AG08395 (cell line): ENCODE data around the gene LUZP1.
"Not testable (repeated sequence)": the region's sequence is repeated elsewhere in the genome, so short reads cannot be mapped to it uniquely, and the experiment has no call there.

ENCODE experiments used
- DNase-seq: peaks from one replicate; pipeline ENCODE4 v3.0.0; 2012; ENCODE audit warnings: mixed read lengths, low spot score

The LUZP1 gene

GRCh38 chr1:23168445-23169194 is at the start of gene LUZP1:
TSS of gene LUZP1 (minus strand) at chr1:23168856.
- peak; percentile 90 for DNase-seq

GRCh38 chr1:23217421-23218115 is 48.9 kb upstream of the LUZP1 start, which contains the start of gene HTR1D:
TSS of gene HTR1D (minus strand) at chr1:23217502. CDS start at chr1:23194219, 23,283 bp downstream.
- no peak for DNase-seq

GRCh38 chr1:23216771-23217420 is 48.2 kb upstream of the LUZP1 start:
- no peak for DNase-seq

GRCh38 chr1:23215751-23216449 is 47.2 kb upstream of the LUZP1 start:
- DNase-seq: no peak

GRCh38 chr1:23215291-23215690 is 46.6 kb upstream of the LUZP1 start:
- DNase-seq: no peak

- no peak for DNase-seq
Measured at GRCh38 chr1:23214640-23215039, 46.0 kb upstream of the LUZP1 start.

- no peak for DNase-seq
Measured at GRCh38 chr1:23211955-23212354, 43.3 kb upstream of the LUZP1 start.

GRCh38 chr1:23210963-23211362 is 42.3 kb upstream of the LUZP1 start:
- DNase-seq: no peak

- DNase-seq: no peak
Measured at GRCh38 chr1:23210351-23210785, 41.7 kb upstream of the LUZP1 start.

GRCh38 chr1:23209770-23210169 is 41.1 kb upstream of the LUZP1 start:
- DNase-seq: no peak

GRCh38 chr1:23208527-23208926 is 39.9 kb upstream of the LUZP1 start:
- no peak for DNase-seq

- not testable (repeated sequence) for DNase-seq
Measured at GRCh38 chr1:23207733-23208132, 39.1 kb upstream of the LUZP1 start.

- DNase-seq: no peak
Measured at GRCh38 chr1:23202263-23202749, 33.6 kb upstream of the LUZP1 start.

- no peak for DNase-seq
Measured at GRCh38 chr1:23200883-23201282, 32.2 kb upstream of the LUZP1 start.

- DNase-seq: peak; percentile 78
Measured at GRCh38 chr1:23198373-23198772, 29.7 kb upstream of the LUZP1 start.

- DNase-seq: peak; percentile 73
Measured at GRCh38 chr1:23196627-23197328, 28.1 kb upstream of the LUZP1 start.

GRCh38 chr1:23194119-23194984 is 25.7 kb upstream of the LUZP1 start:
- DNase-seq: peak; percentile 87

GRCh38 chr1:23193391-23194118 is 24.9 kb upstream of the LUZP1 start:
- no peak for DNase-seq

- DNase-seq: no peak
Measured at GRCh38 chr1:23191199-23191598, 22.5 kb upstream of the LUZP1 start.
